Right lobe of liver (tissue), 4 donors: ENCODE results near the gene PPP1R12B.

Experiments
- CTCF ChIP-seq, 4 donors: fragments of 200-600 bp in 3 of 4; fragments of 450-650 bp in 1 of 4; IDR thresholded peaks; one replicate each; pipeline versions ENCODE4 v1.5.1 to v1.8.0; 2016 to 2022; ENCODE audit warnings: antibody characterized with exemption in 4 of 4, mild to moderate bottlenecking in 2 of 4
- POLR2A ChIP-seq: fragments of 450-650 bp; IDR thresholded peaks from one replicate; pipeline ENCODE4 v1.6.1; 2017; ENCODE audit warnings: antibody characterized with exemption, mild to moderate bottlenecking
- donor health status: DM: no; HTN: no; CAD: no.
- donor health status: DM: no; HTN: no; CAD: no.
- donor health status: DM: no; HTN: yes; CAD: no.

GRCh38 chr1:202348005-202348508, 442 bp upstream of the PPP1R12B start:
- TF ChIP-seq CTCF (IDR thresholded peaks at IDR 0.05) (no peak), POLR2A (no peak)
